ENCODE measurements around the gene CNNM2.

The CNNM2 gene

DNA sequence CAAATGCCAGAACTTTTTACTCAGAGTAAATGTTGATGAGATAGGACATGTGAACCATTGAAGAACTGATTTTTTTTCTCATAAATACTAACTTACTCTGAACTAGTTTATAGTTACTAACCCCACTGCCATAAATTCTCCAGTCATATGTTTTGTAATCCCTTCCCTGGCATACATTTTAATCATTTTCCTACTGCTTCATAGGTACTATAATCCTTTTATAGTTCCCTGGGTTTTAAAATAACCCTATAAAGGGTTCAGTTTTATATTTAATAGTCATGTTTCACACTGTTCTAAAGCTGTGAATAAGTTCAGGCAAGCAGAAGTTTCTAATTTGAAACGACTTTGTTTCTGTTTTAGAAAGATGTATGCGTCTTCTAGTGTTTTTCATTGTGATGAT is 28.9 kb downstream of the CNNM2 start:
- Histone ChIP-seq H3K9me3 (ENCODE audit: low read length) (no peaks in the 10 kb centered on the region), H3F3A (ENCODE audit: insufficient read depth, low read length) (no peaks in the 10 kb centered on the region), H4K20me1 (ENCODE audit: insufficient read depth, low read length) (no peaks in the 10 kb centered on the region), H2AFZ (ENCODE audit: low read length) (no peak overlapping the region), H3K79me2 (ENCODE audit: insufficient read depth, low read length) (no peaks in the 10 kb centered on the region), H3K4me2 (ENCODE audit: low read length) (no peak overlapping the region), H3K27ac (ENCODE audit: low read depth, low read length, poor library complexity, severe bottlenecking) (no peak overlapping the region), H3K9me2 (ENCODE audit: low read depth, low read length) (no peaks in the 10 kb centered on the region), H3K4me1 (ENCODE audit: insufficient read depth, low read length, severe bottlenecking) (no peaks in the 10 kb centered on the region), H3K27me3 (ENCODE audit: insufficient read depth, low read length) (no peaks in the 10 kb centered on the region), H3K4me3 (ENCODE audit: low read depth, low read length, poor library complexity, severe bottlenecking) (no peak overlapping the region), H3K36me3 (ENCODE audit: insufficient read depth, low read length) (no peaks in the 10 kb centered on the region), H3K9ac (ENCODE audit: low read length) (no peak overlapping the region)
- no peak for TF ChIP-seq EZH2 (IDR thresholded peaks at IDR 0.05; ENCODE audit: borderline replicate concordance, low read length)
- TF ChIP-seq, protein P1, sequence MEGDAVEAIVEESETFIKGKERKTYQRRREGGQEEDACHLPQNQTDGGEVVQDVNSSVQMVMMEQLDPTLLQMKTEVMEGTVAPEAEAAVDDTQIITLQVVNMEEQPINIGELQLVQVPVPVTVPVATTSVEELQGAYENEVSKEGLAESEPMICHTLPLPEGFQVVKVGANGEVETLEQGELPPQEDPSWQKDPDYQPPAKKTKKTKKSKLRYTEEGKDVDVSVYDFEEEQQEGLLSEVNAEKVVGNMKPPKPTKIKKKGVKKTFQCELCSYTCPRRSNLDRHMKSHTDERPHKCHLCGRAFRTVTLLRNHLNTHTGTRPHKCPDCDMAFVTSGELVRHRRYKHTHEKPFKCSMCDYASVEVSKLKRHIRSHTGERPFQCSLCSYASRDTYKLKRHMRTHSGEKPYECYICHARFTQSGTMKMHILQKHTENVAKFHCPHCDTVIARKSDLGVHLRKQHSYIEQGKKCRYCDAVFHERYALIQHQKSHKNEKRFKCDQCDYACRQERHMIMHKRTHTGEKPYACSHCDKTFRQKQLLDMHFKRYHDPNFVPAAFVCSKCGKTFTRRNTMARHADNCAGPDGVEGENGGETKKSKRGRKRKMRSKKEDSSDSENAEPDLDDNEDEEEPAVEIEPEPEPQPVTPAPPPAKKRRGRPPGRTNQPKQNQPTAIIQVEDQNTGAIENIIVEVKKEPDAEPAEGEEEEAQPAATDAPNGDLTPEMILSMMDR (IDR thresholded peaks at IDR 0.05; ENCODE audit: low read length), result no peak

DNA sequence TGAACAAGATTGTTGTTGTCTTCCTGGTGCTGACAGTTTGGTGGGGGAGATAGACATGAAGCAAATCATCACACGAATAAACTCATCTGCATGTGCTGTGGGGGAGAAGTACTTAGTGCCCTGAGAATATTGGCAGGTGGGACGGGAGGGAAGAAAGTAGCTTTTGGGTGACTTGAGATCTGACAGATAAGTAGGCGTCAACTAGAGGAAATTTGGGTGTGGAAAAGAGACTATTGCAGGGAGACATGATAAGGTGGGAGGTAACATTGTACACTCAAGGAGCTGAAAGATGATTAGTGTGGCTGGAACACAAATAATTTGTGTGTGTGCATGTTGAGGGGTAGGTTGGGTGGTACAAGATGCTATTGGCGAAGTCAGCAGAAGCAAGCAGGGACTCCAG is 30.1 kb downstream of the CNNM2 start:
- Histone ChIP-seq H4K20me1 (ENCODE audit: insufficient read depth, low read length) (no peaks in the 10 kb centered on the region), H3K9me2 (ENCODE audit: low read depth, low read length) (no peaks in the 10 kb centered on the region), H3K79me2 (ENCODE audit: insufficient read depth, low read length) (no peaks in the 10 kb centered on the region), H3K4me2 (ENCODE audit: low read length) (no peak overlapping the region), H2AFZ (ENCODE audit: low read length) (no peak overlapping the region), H3K4me3 (ENCODE audit: low read depth, low read length, poor library complexity, severe bottlenecking) (no peak overlapping the region), H3K4me1 (ENCODE audit: insufficient read depth, low read length, severe bottlenecking) (no peaks in the 10 kb centered on the region), H3F3A (ENCODE audit: insufficient read depth, low read length) (no peaks in the 10 kb centered on the region), H3K27ac (ENCODE audit: low read depth, low read length, poor library complexity, severe bottlenecking) (no peak overlapping the region), H3K27me3 (ENCODE audit: insufficient read depth, low read length) (no peaks in the 10 kb centered on the region), H3K36me3 (ENCODE audit: insufficient read depth, low read length) (no peaks in the 10 kb centered on the region), H3K9me3 (ENCODE audit: low read length) (no peaks in the 10 kb centered on the region), H3K9ac (ENCODE audit: low read length) (no peak overlapping the region)
- TF ChIP-seq, protein P1 (IDR thresholded peaks at IDR 0.05; ENCODE audit: low read length), result no peak
- no peak for TF ChIP-seq EZH2 (IDR thresholded peaks at IDR 0.05; ENCODE audit: borderline replicate concordance, low read length)

DNA sequence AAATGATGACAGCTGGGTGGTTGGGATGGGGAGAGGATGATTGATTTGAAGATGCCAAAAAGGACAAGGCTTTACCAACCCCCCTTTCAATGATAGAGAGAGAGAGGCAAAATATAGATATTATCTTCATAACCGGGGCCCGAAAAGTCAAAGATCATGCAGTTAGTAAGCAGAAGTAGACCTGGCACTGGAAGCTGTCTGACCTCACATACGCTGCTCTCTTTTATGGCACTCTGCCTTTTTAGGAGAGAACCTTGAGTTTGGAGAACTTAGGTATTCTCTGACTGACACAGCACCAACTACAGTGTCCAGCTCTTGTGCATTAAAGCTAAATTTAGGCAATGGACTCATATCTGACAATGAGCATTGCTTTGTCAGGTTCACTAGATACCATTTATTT is 30.7 kb downstream of the CNNM2 start:
- H3K4me2 ChIP-seq (ENCODE audit: low read length), result no peak overlapping the region
- no peaks in the 10 kb centered on the region for H3K9me3 ChIP-seq (ENCODE audit: low read length)
- no peaks in the 10 kb centered on the region for H3K4me1 ChIP-seq (ENCODE audit: insufficient read depth, low read length, severe bottlenecking)
- no peaks in the 10 kb centered on the region for H3K79me2 ChIP-seq (ENCODE audit: insufficient read depth, low read length)
- no peaks in the 10 kb centered on the region for H3K9me2 ChIP-seq (ENCODE audit: low read depth, low read length)
- H3K27ac ChIP-seq (ENCODE audit: low read depth, low read length, poor library complexity, severe bottlenecking), result no peak overlapping the region
- no peaks in the 10 kb centered on the region for H3F3A ChIP-seq (ENCODE audit: insufficient read depth, low read length)
- no peak overlapping the region for H3K9ac ChIP-seq (ENCODE audit: low read length)
- no peak for TF ChIP-seq EZH2 (IDR thresholded peaks at IDR 0.05; ENCODE audit: borderline replicate concordance, low read length)
- TF ChIP-seq, protein P1 (IDR thresholded peaks at IDR 0.05; ENCODE audit: low read length), result no peak
- no peak overlapping the region for H2AFZ ChIP-seq (ENCODE audit: low read length)
- H3K4me3 ChIP-seq (ENCODE audit: low read depth, low read length, poor library complexity, severe bottlenecking), result no peak overlapping the region
- no peaks in the 10 kb centered on the region for H3K36me3 ChIP-seq (ENCODE audit: insufficient read depth, low read length)
- no peaks in the 10 kb centered on the region for H3K27me3 ChIP-seq (ENCODE audit: insufficient read depth, low read length)
- H4K20me1 ChIP-seq (ENCODE audit: insufficient read depth, low read length), result no peaks in the 10 kb centered on the region
